IMR-90 (cell line): Measurements from ENCODE around the gene SHOX. TPM values are rescaled to one million over a fixed set of nuclear protein-coding genes. Genes with fewer than 3 reads are reported as not detected.

Experiments
- ATAC-seq: fragments of 200-7000 bp; cut with Tn5 transposase; 2 replicates; pipeline ENCODE4 v1.9.1; 2020; ENCODE audit warnings: low read depth, mild to moderate bottlenecking, moderate library complexity
- BruUV-seq: library from RNA; stranded (reverse); fragments of 400-500 nt; replicated peaks from 2 replicates; lab custom pipeline; 2021; lab: Mats Ljungman, UMichigan
- CTCF ChIA-PET: fragments of 300-600 bp; formaldehyde crosslinking; extraction: SDS; loops from one replicate; lab custom pipeline; 2021; ENCODE audit warnings: antibody characterized with exemption; lab: Yijun Ruan, JAX
- POLR2A ChIA-PET: fragments of 300-600 bp; sonication (Branson Sonifier 250); formaldehyde crosslinking; loops from one replicate; lab custom pipeline; 2022; ENCODE audit warnings: antibody characterized with exemption; ENCODE audit not compliant: unreplicated experiment; lab: Charles Lee
- DNase-seq: peaks from one replicate; pipeline ENCODE4 v3.0.0; 2013
- H2AFZ ChIP-seq: replicated peaks from 2 replicates; pipeline ENCODE3; 2013; ENCODE audit warnings: low read length, mild to moderate bottlenecking; ENCODE audit not compliant: poor library complexity
- H2AK5ac ChIP-seq: 2 replicates; pipeline ENCODE4 v1.6.1; 2013; ENCODE audit warnings: low read depth, low read length, inconsistent platforms
- H2AK9ac ChIP-seq: replicated peaks from 2 replicates; pipeline ENCODE3; 2013; ENCODE audit warnings: mild to moderate bottlenecking, low read depth, low read length, moderate library complexity; ENCODE audit not compliant: poor library complexity
- H2BK120ac ChIP-seq: 2 replicates; pipeline ENCODE4 v1.6.1; 2013; ENCODE audit warnings: low read depth, low read length, inconsistent platforms
- H2BK15ac ChIP-seq: 3 replicates; pipeline ENCODE4 v1.6.1; 2013; ENCODE audit warnings: low read depth, low read length, inconsistent platforms
- H2BK20ac ChIP-seq: 2 replicates; pipeline ENCODE4 v1.6.1; 2013; ENCODE audit warnings: low read depth, mild to moderate bottlenecking, inconsistent platforms, low read length, moderate library complexity
- H2BK5ac ChIP-seq: 2 replicates; pipeline ENCODE4 v1.6.1; 2013; ENCODE audit warnings: mild to moderate bottlenecking, low read depth, low read length, inconsistent platforms; ENCODE audit not compliant: poor library complexity, severe bottlenecking
- H3K14ac ChIP-seq: replicated peaks from 2 replicates; pipeline ENCODE4 v1.6.1; 2013; ENCODE audit warnings: low read depth, low read length, inconsistent platforms
- H3K18ac ChIP-seq: 2 replicates; pipeline ENCODE4 v1.6.1; 2013; ENCODE audit warnings: low read depth, low read length, control low read depth
- H3K23ac ChIP-seq: 2 replicates; pipeline ENCODE4 v1.6.1; 2013; ENCODE audit warnings: low read depth, low read length, inconsistent platforms
- H3K27ac ChIP-seq: 2 replicates; pipeline ENCODE4 v1.5.1; 2013; ENCODE audit warnings: mild to moderate bottlenecking, control low read depth, low read length; ENCODE audit not compliant: insufficient read depth
- H3K27me3 ChIP-seq: 2 replicates; pipeline ENCODE4 v1.6.1; 2013; ENCODE audit warnings: low read length; ENCODE audit not compliant: control insufficient read depth, insufficient read depth
- H3K36me3 ChIP-seq: 2 replicates; pipeline ENCODE4 v1.6.1; 2013; ENCODE audit warnings: low read length, mixed read lengths; ENCODE audit not compliant: control insufficient read depth, insufficient read depth
- H3K4ac ChIP-seq: 2 replicates; pipeline ENCODE4 v1.6.1; 2013; ENCODE audit warnings: low read depth, low read length, inconsistent platforms
- H3K4me1 ChIP-seq: 2 replicates; pipeline ENCODE4 v1.6.1; 2013; ENCODE audit warnings: low read length, mixed read lengths; ENCODE audit not compliant: control insufficient read depth, insufficient read depth
- H3K4me2 ChIP-seq: 2 replicates; pipeline ENCODE4 v1.6.1; 2013; ENCODE audit warnings: low read depth, mild to moderate bottlenecking, control low read depth, low read length, moderate library complexity
- H3K4me3 ChIP-seq: 2 replicates; pipeline ENCODE4 v1.5.1; 2013; ENCODE audit warnings: low read depth, mild to moderate bottlenecking, control low read depth, low read length, moderate library complexity; ENCODE audit not compliant: insufficient read depth
- H3K56ac ChIP-seq: 2 replicates; pipeline ENCODE4 v1.6.1; 2013; ENCODE audit warnings: low read length, inconsistent platforms; ENCODE audit not compliant: insufficient read depth; ENCODE audit errors: extremely low read depth
- H3K79me1 ChIP-seq, 2 experiments: 2 replicates each; pipeline ENCODE4 v1.6.1; 2013; ENCODE audit warnings: low read length in 2 of 2, inconsistent platforms in 1 of 2, low read depth in 1 of 2
- H3K9ac ChIP-seq: 2 replicates; pipeline ENCODE4 v1.6.1; 2013; ENCODE audit warnings: low read depth, low read length, control low read depth
- H3K9me1 ChIP-seq: 2 replicates; pipeline ENCODE4 v1.6.1; 2013; ENCODE audit warnings: low read length, inconsistent platforms; ENCODE audit not compliant: insufficient read depth
- H3K9me3 ChIP-seq: 2 replicates; pipeline ENCODE4 v1.6.1; 2013; ENCODE audit warnings: low read length; ENCODE audit not compliant: control insufficient read depth, insufficient read depth
- H4K20me1 ChIP-seq: 2 replicates; pipeline ENCODE4 v1.6.1; 2013; ENCODE audit warnings: low read length, inconsistent platforms; ENCODE audit not compliant: insufficient read depth
- H4K5ac ChIP-seq: 2 replicates; pipeline ENCODE4 v1.6.1; 2013; ENCODE audit warnings: mild to moderate bottlenecking, low read depth, low read length, control low read depth
- H4K8ac ChIP-seq, 2 experiments: 2 replicates each; pipeline ENCODE4 v1.6.1; 2013; ENCODE audit warnings: low read depth in 2 of 2, low read length in 2 of 2, control low read depth in 1 of 2, inconsistent platforms in 1 of 2
- H4K91ac ChIP-seq: 2 replicates; pipeline ENCODE4 v1.6.1; 2013; ENCODE audit warnings: low read depth, low read length, inconsistent platforms; ENCODE audit not compliant: insufficient read depth
- CEBPB ChIP-seq: IDR thresholded peaks from 2 replicates; pipeline ENCODE4 v1.6.1; 2012; ENCODE audit warnings: low read depth, low read length, improper control_type of control experiment
- CHD1 ChIP-seq: IDR thresholded peaks from 2 replicates; pipeline ENCODE4 v1.6.1; 2012; ENCODE audit warnings: low read depth, low read length, improper control_type of control experiment
- CTCF ChIP-seq: conservative IDR thresholded peaks from 2 replicates; pipeline ENCODE4 v1.5.1; 2012; ENCODE audit warnings: mild to moderate bottlenecking, low read depth, low read length, improper control_type of control experiment
- ELK1 ChIP-seq: fragments of 150-350 bp; IDR thresholded peaks from 2 replicates; pipeline ENCODE4 v1.6.1; 2016; ENCODE audit warnings: low read depth, mild to moderate bottlenecking, low read length, moderate library complexity, borderline replicate concordance
- FOS ChIP-seq: fragments of 150-350 bp; IDR thresholded peaks from 2 replicates; pipeline ENCODE4 v1.6.1; 2016; ENCODE audit warnings: low read depth, low read length
- MAFK ChIP-seq: IDR thresholded peaks from 2 replicates; pipeline ENCODE4 v1.6.1; 2012; ENCODE audit warnings: low read depth, low read length, improper control_type of control experiment
- MAZ ChIP-seq: IDR thresholded peaks from 2 replicates; pipeline ENCODE4 v1.6.1; 2012; ENCODE audit warnings: low read depth, mild to moderate bottlenecking, low read length, improper control_type of control experiment, moderate library complexity, borderline replicate concordance
- RAD21 ChIP-seq: IDR thresholded peaks from 2 replicates; pipeline ENCODE4 v1.6.1; 2012; ENCODE audit warnings: low read length, improper control_type of control experiment
- RCOR1 ChIP-seq: IDR thresholded peaks from 2 replicates; pipeline ENCODE4 v1.6.1; 2012; ENCODE audit warnings: mild to moderate bottlenecking, low read length, improper control_type of control experiment; ENCODE audit not compliant: insufficient replicate concordance
- WGBS, 2 experiments: methylation state at CpG; one replicate each; pipeline versions ENCODE4 v1.1.5 to v1.1.7; 2013; ENCODE audit warnings: missing lambda C conversion rate in 2 of 2; ENCODE audit not compliant: insufficient read length in 1 of 2; ENCODE audit errors: extremely low coverage in 2 of 2; 5-methylcytosine and 5-hydroxymethylcytosine counted together
- dilution Hi-C: fragments of 300-500 bp; cut with HindIII; formaldehyde crosslinking; loops from one replicate; pipeline ENCODE4 v1.14.3; 2018; ENCODE audit warnings: low sequenced_read_pairs; ENCODE audit not compliant: unreplicated experiment
- in situ Hi-C: fragments of 300-500 bp; cut with MboI; formaldehyde crosslinking; loops from 3 replicates; pipeline ENCODE4 v1.14.3; 2019; ENCODE audit warnings: low sequenced_read_pairs, inconsistent platforms, mixed read lengths
- intact Hi-C: fragments of 100-400 bp; cut with micrococcal nuclease; formaldehyde crosslinking; loops from 2 replicates; pipeline ENCODE4 v1.10.0; 2022
- polyA plus RNA-seq, 3 experiments: library from polyadenylated mRNA; depleted of rRNA; stranded (reverse); fragments of >200 nt; gene quantifications; 2 replicates each; pipeline ENCODE4 v1.2.3, GENCODE V29; 2012; ENCODE audit warnings: low replicate concordance in 1 of 3
- total RNA-seq: library from RNA; depleted of rRNA; stranded (reverse); fragments of >200 nt; gene quantifications from 2 replicates; pipeline ENCODE4 v1.2.3, GENCODE V29; 2012

The SHOX gene
- total and polyA plus RNA-seq, 2 of the 4 experiments (the other 2 are of a cell fraction) = not detected

GRCh38 chrX:682892-683291 is 52.3 kb downstream of the SHOX start:
- no peaks in the 10 kb centered on the region for H3K9me1 ChIP-seq
- no peaks in the 10 kb centered on the region for H4K20me1 ChIP-seq
- H3K4me3 ChIP-seq = no peak overlapping the region
- no peak overlapping the region for H3K56ac ChIP-seq
- no peaks in the 10 kb centered on the region for H3K4me1 ChIP-seq
- H2BK15ac ChIP-seq = no peak overlapping the region
- no peak overlapping the region for H3K9ac ChIP-seq
- H3K4me2 ChIP-seq = no peak overlapping the region
- no peak overlapping the region for H3K27ac ChIP-seq
- H3K14ac ChIP-seq = no peak overlapping the region
- CTCF ChIA-PET = no interaction called here
- intact Hi-C loops (no loop called here), in situ Hi-C loops (no loop called here), dilution Hi-C loops (no loop called here)
- no TSS peak for BruUV-seq
- no peak overlapping the region for H3K18ac ChIP-seq
- ATAC-seq = no peak
- peaks cover 18% of the 10 kb centered on the region for H3K9me3 ChIP-seq
- no peak overlapping the region for H4K8ac ChIP-seq
- H3K36me3 ChIP-seq = no peaks in the 10 kb centered on the region
- WGBS, 2 experiments = 54% methylated on average over 4 of the region's 8 CpGs; no CpG with 5 or more reads in 1 of the 2 experiments
- H4K91ac ChIP-seq = no peak overlapping the region
- no peaks in the 10 kb centered on the region for H3K79me1 ChIP-seq
- no peak overlapping the region for H2AFZ ChIP-seq
- H3K4ac ChIP-seq = no peak overlapping the region
- no peaks in the 10 kb centered on the region for H3K27me3 ChIP-seq
- H4K5ac ChIP-seq = no peak overlapping the region
- H2BK5ac ChIP-seq = no peak overlapping the region
- H2AK9ac ChIP-seq = no peak overlapping the region
- H2BK20ac ChIP-seq = no peak overlapping the region
- DNase-seq = no peak
- POLR2A ChIA-PET = no interaction called here
- H2AK5ac ChIP-seq = no peak overlapping the region
- H3K23ac ChIP-seq = no peak overlapping the region
- TF ChIP-seq CEBPB (no peak), MAZ (no peak), ELK1 (no peak), CHD1 (no peak), RAD21 (no peak), FOS (no peak), MAFK (no peak), CTCF (no peak), RCOR1 (no peak)
- no peak overlapping the region for H2BK120ac ChIP-seq
